ENCODE results near the gene TUBB4A.
A peak's percentile ranks its signal among the peaks of the same experiment; 100 is the strongest.
"Not testable (repeated sequence)": the region's sequence is repeated elsewhere in the genome, so short reads cannot be mapped to it uniquely, and the experiment has no call there.

Gene TUBB4A

GRCh38 chr19:6501740-6502648, at the start of gene TUBB4A:
Gene TUBB4A, minus strand, starts transcription at chr19:6502309. Its CDS starts 97 bp downstream, at chr19:6502212.
- no peak for DNase-seq (ENCODE audit: low read depth)

- DNase-seq (ENCODE audit: low read depth) = no peak
These were observed 49.0 kb upstream of the TUBB4A start for GRCh38 chr19:6551091-6551490.

- not testable (repeated sequence) for DNase-seq (ENCODE audit: low read depth)
These were observed 48.6 kb upstream of the TUBB4A start for GRCh38 chr19:6550679-6551078.

GRCh38 chr19:6543866-6544347, 41.8 kb upstream of the TUBB4A start:
- no peak for DNase-seq (ENCODE audit: low read depth)

- no peak for DNase-seq (ENCODE audit: low read depth)
These were observed 39.0 kb upstream of the TUBB4A start for GRCh38 chr19:6540918-6541689.

- DNase-seq (ENCODE audit: low read depth) = no peak
These were observed 37.4 kb upstream of the TUBB4A start for GRCh38 chr19:6539514-6539913.

- no peak for DNase-seq (ENCODE audit: low read depth)
These were observed 33.5 kb upstream of the TUBB4A start for GRCh38 chr19:6535558-6536137.

GRCh38 chr19:6534451-6535093, 32.5 kb upstream of the TUBB4A start:
- no peak for DNase-seq (ENCODE audit: low read depth)

- no peak for DNase-seq (ENCODE audit: low read depth)
These were observed 31.8 kb upstream of the TUBB4A start for GRCh38 chr19:6533746-6534418.

- DNase-seq (ENCODE audit: low read depth) = no peak
These were observed 30.9 kb upstream of the TUBB4A start for GRCh38 chr19:6533000-6533328.

GRCh38 chr19:6532244-6532999, 30.3 kb upstream of the TUBB4A start:
- DNase-seq (ENCODE audit: low read depth) = no peak

GRCh38 chr19:6531956-6532243, 29.8 kb upstream of the TUBB4A start:
- DNase-seq (ENCODE audit: low read depth) = no peak

GRCh38 chr19:6531163-6531955, 29.2 kb upstream of the TUBB4A start:
- no peak for DNase-seq (ENCODE audit: low read depth)

- peak; percentile 73 for DNase-seq (ENCODE audit: low read depth)
These were observed 28.5 kb upstream of the TUBB4A start, which contains the start of gene TNFSF9 for GRCh38 chr19:6530386-6531162. Gene TNFSF9, plus strand, starts transcription at chr19:6531026. Its CDS starts 11 bp downstream, at chr19:6531037.

GRCh38 chr19:6529937-6530385, 27.9 kb upstream of the TUBB4A start:
- no peak for DNase-seq (ENCODE audit: low read depth)

- DNase-seq (ENCODE audit: low read depth) = no peak
These were observed 27.2 kb upstream of the TUBB4A start for GRCh38 chr19:6529351-6529750.

GRCh38 chr19:6528544-6529121, 26.5 kb upstream of the TUBB4A start:
- DNase-seq (ENCODE audit: low read depth) = no peak

- DNase-seq (ENCODE audit: low read depth) = no peak
These were observed 25.9 kb upstream of the TUBB4A start for GRCh38 chr19:6527893-6528543.

All from activated T-helper 9 cell treated with anti-CD3 and anti-CD28 coated beads, Interleukin-2, amount 50 U/mL, for 16 hours (primary cell).